ENCODE data around the gene SAPCD2.
A peak's percentile ranks its signal among the peaks of the same experiment; 100 is the strongest.
"Not testable (repeated sequence)": the region's sequence is repeated elsewhere in the genome, so short reads cannot be mapped to it uniquely, and the experiment has no call there.

SAPCD2 gene

DNA sequence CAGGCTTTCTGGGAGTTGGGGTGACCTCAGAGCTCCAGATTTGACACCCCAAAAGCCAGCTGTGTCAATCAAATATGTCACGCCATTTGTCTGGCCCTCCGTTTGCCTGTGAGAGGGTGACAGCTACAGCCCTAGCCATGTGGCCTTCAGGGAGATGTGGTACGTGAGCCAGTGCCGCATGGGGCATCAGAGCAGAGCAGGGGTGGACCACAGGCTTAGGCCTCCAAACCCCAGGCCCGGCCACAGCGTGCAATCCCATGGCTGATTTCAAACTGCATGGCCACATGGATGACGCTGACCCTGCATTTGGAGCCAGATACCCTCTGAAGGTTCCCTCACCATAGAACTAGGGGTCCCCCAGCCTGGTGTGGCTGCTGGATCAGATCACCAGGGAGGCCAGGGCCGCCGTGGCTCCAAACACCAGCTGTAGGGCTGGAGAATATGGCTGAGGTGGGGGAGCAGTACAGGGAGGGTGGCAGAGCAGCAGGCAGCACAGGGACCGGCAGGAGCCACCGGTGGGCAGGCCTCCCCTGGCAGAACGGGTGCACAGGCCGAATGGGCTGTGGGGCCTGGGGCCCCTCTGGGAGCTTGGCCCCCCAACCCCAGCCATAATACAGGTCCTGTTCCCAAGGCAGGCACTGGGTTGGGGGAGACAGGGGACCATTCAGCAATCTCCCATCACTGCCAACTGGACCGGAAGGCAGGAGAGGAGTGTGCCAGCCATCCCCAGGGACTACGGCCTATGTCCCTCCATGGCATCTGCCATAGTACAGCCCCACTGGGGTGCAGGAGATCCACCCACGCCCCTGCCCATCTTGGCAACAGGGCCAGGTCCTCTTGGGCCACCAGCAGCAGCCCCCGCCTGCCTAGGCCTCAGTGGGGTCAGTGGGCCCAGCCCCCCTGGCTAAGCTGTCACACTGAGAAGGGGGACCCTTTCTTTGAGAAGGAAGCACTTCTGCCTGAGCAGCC is 1.5 kb downstream of the SAPCD2 start:
- no peak for DNase-seq (ENCODE audit: insufficient read length, low spot score)
- FAIRE-seq: peak; percentile 47
- TF ChIP-seq POU2F2 (IDR thresholded peaks at IDR 0.05; ENCODE audit: low read depth, low read length): no peak
- TF ChIP-seq SPI1 (IDR thresholded peaks at IDR 0.05; ENCODE audit: low read depth, low read length): no peak
- no peak for TF ChIP-seq POLR2A (IDR thresholded peaks at IDR 0.05; ENCODE audit: low read depth, low read length)
- TF ChIP-seq PAX5 (IDR thresholded peaks at IDR 0.05; ENCODE audit: insufficient read depth, low read length, severe bottlenecking): no peak
- TF ChIP-seq POLR2AphosphoS5 (IDR thresholded peaks at IDR 0.05; ENCODE audit: low read depth, low read length): no peak
- no peak for TF ChIP-seq TAF1 (IDR thresholded peaks at IDR 0.05; ENCODE audit: low read depth, low read length)

DNA sequence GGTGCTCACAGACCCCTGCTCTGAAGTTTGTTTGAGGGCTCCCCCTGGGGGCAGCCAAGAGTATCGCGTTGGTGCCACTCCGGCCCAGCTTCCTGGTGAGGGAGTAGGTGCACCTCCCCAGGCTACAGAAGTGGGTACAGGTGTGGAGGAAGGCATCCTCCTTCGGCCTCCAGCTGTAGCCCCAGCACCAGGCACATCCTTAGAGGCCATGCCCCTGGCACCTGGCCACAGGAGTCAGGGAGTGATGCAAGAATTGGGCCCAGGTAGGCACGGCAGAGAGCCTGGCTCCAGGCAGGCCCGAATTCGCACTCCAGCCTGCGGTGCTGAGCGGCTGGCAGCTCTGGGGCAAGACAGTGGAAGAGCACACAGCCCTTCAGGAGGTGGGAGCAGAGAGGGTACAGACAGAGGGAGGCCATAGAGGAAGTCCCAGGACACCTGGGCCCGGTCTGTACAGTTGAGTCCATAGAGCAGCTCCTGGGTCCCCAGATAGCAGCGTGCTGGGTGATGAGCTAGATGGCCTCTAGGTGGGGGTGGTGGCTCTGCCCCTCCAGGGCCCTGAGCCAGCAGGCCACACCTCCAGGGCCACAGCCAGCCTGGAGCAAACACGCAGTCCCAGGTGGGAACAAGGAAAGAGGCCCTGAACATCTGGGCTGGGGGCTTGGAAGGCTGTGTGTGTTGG is 2.4 kb downstream of the SAPCD2 start:
- FAIRE-seq (peak; percentile 94), DNase-seq (ENCODE audit: insufficient read length, low spot score) (peak; percentile 86)
- TF ChIP-seq POU2F2 (IDR thresholded peaks at IDR 0.05; ENCODE audit: low read depth, low read length): no peak
- TF ChIP-seq POLR2AphosphoS5 (IDR thresholded peaks at IDR 0.05; ENCODE audit: low read depth, low read length): no peak
- no peak for TF ChIP-seq PAX5 (IDR thresholded peaks at IDR 0.05; ENCODE audit: insufficient read depth, low read length, severe bottlenecking)
- TF ChIP-seq SPI1 (IDR thresholded peaks at IDR 0.05; ENCODE audit: low read depth, low read length): no peak

DNA sequence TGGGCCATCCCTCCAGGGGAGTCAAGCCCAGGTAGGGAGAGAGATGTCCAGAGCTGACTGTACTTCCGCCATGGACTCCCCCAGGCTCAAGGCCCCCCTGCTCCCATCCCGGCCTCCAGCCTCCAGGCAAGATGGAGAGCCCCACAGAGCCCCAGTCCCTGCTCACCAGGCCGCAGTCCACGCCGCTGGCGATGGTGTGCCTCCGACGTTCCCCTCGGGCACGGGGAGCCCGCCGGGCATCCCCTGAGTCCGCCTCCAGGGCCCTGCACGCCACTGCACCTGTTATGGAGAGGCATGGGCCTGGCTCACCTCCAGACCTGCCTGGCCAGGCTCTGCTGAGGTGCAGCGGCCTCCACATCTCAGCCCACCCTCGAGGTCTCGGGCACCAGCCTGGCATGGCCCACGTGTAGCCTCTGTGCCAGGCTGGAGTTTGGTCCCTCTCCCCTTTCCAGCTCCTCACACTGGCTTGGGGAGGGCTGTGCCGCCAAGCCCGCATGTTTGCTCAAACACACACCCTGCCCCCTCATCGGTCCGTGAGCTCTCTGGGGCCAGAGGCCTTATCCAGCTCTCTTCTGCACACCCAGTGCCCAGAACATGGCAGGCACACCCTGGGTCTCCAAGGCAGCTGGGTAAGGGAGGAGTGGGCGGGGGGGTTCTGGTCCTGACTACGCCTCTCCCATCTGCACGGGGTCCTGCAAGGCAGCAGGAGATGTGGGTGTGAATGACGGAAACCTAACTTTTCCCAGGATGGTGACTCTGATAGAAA is 4.1 kb downstream of the SAPCD2 start:
- TF ChIP-seq PAX5 (IDR thresholded peaks at IDR 0.05; ENCODE audit: insufficient read depth, low read length, severe bottlenecking) (no peak), POLR2A (IDR thresholded peaks at IDR 0.05; ENCODE audit: low read depth, low read length) (no peak), SPI1 (IDR thresholded peaks at IDR 0.05; ENCODE audit: low read depth, low read length) (no peak), POU2F2 (IDR thresholded peaks at IDR 0.05; ENCODE audit: low read depth, low read length) (no peak), POLR2AphosphoS5 (IDR thresholded peaks at IDR 0.05; ENCODE audit: low read depth, low read length) (no peak), TAF1 (IDR thresholded peaks at IDR 0.05; ENCODE audit: low read depth, low read length) (no peak)
- DNase-seq (ENCODE audit: insufficient read length, low spot score) (no peak), FAIRE-seq (no peak)

DNA sequence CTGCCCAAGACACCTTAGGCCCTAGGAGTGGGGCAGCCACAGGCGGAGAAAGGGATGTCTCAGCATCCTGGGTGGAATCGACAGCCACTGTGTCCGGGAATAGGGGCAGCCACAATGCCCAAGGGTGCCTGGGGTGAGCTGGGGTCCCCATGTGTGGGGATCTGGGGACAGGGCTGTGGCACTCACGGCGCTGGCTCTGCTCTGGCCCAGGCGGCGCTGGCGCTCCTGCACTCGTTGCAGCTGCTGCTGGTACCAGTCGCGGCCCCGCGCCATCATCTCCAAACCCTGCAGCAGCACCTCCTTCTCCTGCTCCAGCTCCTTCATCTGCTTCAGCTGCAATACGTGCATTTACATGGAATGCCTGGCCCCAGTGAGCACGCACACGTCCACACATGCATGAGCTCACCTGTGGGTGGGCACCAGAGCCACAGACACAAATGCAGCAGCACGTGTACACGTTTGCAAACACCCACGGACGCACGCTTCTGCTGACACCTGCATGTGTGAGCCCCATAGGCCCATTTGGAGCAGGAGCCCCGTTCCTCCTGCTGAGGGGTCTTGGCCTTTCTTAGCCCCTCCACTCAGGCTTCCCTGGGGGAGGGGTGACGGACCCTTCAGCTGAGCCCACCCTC is 4.9 kb downstream of the SAPCD2 start:
- FAIRE-seq: no peak
- no peak for DNase-seq (ENCODE audit: insufficient read length, low spot score)
- TF ChIP-seq SPI1 (IDR thresholded peaks at IDR 0.05; ENCODE audit: low read depth, low read length) (no peak), POLR2A (IDR thresholded peaks at IDR 0.05; ENCODE audit: low read depth, low read length) (no peak), TAF1 (IDR thresholded peaks at IDR 0.05; ENCODE audit: low read depth, low read length) (no peak), PAX5 (IDR thresholded peaks at IDR 0.05; ENCODE audit: insufficient read depth, low read length, severe bottlenecking) (no peak), POU2F2 (IDR thresholded peaks at IDR 0.05; ENCODE audit: low read depth, low read length) (no peak), POLR2AphosphoS5 (IDR thresholded peaks at IDR 0.05; ENCODE audit: low read depth, low read length) (no peak)

DNA sequence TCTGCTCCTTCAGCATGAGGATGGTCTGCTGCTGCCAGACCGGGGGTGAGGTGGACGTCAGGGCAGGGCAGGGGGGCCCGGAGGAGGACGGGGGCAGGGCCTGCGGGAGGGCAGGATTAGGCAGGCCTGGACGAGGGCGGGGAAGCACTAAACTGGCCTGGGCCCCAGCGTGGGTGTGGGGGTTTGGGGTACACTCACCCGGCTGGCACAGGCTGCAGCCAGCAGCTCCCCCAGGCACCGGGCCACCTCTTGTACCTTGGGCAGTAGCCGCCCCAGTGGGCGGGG is 5.5 kb downstream of the SAPCD2 start:
- no peak for FAIRE-seq
- TF ChIP-seq TAF1 (IDR thresholded peaks at IDR 0.05; ENCODE audit: low read depth, low read length) (no peak), POLR2AphosphoS5 (IDR thresholded peaks at IDR 0.05; ENCODE audit: low read depth, low read length) (no peak), POLR2A (IDR thresholded peaks at IDR 0.05; ENCODE audit: low read depth, low read length) (no peak), SPI1 (IDR thresholded peaks at IDR 0.05; ENCODE audit: low read depth, low read length) (no peak)
- DNase-seq (ENCODE audit: insufficient read length, low spot score): no peak

DNA sequence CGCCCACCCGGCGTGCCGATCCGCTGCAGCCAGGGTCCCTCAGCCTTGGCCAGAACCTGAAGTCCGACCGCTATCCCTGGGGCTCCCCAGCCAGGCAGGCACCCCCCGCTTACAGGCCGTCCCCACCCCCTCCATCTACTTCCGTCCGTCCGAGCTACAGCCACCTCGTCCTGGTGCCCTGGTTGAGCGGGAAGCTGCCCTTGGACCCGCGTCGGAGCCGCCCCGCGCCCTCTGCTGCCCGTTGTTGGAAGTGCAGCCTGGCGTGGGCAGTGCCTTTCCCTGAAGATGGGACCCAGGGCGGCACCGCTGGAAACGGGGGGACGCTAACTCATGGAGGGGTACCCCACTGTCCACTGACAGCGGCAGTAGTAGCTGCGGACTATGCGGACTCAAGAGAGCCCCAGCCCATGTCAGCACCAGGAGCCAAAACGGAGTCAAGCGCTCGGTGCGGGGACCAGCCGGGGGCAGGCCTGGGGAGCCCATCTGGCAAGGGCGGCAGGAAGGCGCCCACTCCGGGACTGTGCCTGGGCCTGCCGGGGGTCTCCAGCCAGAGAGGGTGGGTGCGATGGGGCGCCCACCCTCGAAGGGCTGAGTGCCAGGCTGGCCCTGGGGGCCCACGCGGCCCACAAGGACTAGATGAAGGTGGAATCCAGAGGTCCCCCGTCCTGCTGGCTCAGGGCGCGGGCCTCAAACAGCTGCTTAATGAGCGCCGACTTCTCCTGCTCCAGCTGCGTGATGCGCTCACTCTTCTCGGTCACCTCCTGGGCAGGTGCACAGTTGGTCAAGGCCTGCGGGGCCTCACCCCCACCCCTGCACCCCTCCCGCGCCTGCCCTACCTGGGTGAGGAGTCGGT is 6.1 kb downstream of the SAPCD2 start:
- DNase-seq (ENCODE audit: insufficient read length, low spot score): no peak
- no peak for TF ChIP-seq TAF1 (IDR thresholded peaks at IDR 0.05; ENCODE audit: low read depth, low read length)
- TF ChIP-seq SPI1 (IDR thresholded peaks at IDR 0.05; ENCODE audit: low read depth, low read length): no peak
- no peak for TF ChIP-seq POLR2A (IDR thresholded peaks at IDR 0.05; ENCODE audit: low read depth, low read length)
- TF ChIP-seq POU2F2 (IDR thresholded peaks at IDR 0.05; ENCODE audit: low read depth, low read length): no peak
- no peak for TF ChIP-seq PAX5 (IDR thresholded peaks at IDR 0.05; ENCODE audit: insufficient read depth, low read length, severe bottlenecking)
- no peak for TF ChIP-seq POLR2AphosphoS5 (IDR thresholded peaks at IDR 0.05; ENCODE audit: low read depth, low read length)
- peak; percentile 90 for FAIRE-seq

DNA sequence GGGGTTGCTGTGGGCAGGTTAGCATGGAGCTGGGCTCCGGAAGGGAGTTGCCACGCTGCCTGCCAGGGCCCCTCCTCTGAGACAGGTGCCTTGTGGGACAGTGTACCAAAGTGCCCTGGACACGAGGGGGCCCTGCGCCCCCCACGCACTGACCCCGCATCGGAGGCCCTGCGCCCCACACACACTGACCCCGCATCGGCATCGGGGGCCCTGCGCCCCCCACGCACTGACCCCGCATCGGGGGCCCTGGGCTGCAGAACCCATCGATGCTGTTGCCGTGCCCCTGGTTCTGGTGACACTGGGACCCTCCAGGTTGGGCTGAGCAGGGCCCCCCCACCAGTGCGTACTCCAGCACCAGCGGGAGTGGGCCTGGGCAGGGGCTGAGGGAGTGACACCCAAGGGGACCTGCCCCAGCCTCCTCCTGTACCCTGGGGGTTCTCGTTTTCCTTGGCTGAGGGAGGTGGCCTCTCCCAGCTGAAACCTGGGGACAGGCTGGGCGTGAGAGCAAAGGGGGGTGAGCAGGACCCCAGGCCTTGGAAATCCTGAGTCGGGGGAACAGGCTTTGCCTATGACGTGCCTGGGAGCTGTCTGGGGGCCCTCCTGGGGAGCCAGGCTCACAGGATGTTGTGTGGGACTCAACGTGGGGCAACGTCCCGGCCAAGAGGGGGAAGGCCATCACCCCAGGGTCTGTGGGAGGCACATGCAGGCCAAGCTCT is 6.9 kb downstream of the SAPCD2 start:
- TF ChIP-seq POU2F2 (IDR thresholded peaks at IDR 0.05; ENCODE audit: low read depth, low read length): no peak
- no peak for TF ChIP-seq TAF1 (IDR thresholded peaks at IDR 0.05; ENCODE audit: low read depth, low read length)
- no peak for TF ChIP-seq POLR2A (IDR thresholded peaks at IDR 0.05; ENCODE audit: low read depth, low read length)
- TF ChIP-seq POLR2AphosphoS5 (IDR thresholded peaks at IDR 0.05; ENCODE audit: low read depth, low read length): no peak
- no peak for TF ChIP-seq SPI1 (IDR thresholded peaks at IDR 0.05; ENCODE audit: low read depth, low read length)
- no peak for TF ChIP-seq PAX5 (IDR thresholded peaks at IDR 0.05; ENCODE audit: insufficient read depth, low read length, severe bottlenecking)
- FAIRE-seq (no peak), DNase-seq (ENCODE audit: insufficient read length, low spot score) (no peak)

DNA sequence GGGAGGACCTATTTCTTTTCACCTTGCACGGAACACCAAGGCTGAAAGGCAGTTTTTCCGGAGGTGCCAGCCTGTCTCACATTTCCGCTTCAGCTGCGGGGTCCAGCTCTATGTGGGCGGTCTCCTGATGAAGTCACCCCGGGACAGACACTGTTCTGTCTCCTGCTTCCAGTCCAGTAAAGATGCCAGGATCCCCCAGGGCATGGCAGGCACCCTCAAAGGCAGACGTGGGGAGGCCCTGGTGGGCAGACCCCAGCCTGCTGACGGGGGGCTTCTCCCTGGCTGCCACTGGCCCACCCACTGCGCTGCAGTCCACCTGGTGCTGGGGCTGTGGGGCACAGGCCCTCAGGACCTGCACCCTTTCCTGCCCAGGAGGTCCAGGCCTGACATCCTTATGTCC is 7.6 kb downstream of the SAPCD2 start:
- DNase-seq (ENCODE audit: insufficient read length, low spot score); FAIRE-seq: not testable (repeated sequence)

Data from GM12891 (cell line).